Measurements from ENCODE around the gene CTSC.

DNA sequence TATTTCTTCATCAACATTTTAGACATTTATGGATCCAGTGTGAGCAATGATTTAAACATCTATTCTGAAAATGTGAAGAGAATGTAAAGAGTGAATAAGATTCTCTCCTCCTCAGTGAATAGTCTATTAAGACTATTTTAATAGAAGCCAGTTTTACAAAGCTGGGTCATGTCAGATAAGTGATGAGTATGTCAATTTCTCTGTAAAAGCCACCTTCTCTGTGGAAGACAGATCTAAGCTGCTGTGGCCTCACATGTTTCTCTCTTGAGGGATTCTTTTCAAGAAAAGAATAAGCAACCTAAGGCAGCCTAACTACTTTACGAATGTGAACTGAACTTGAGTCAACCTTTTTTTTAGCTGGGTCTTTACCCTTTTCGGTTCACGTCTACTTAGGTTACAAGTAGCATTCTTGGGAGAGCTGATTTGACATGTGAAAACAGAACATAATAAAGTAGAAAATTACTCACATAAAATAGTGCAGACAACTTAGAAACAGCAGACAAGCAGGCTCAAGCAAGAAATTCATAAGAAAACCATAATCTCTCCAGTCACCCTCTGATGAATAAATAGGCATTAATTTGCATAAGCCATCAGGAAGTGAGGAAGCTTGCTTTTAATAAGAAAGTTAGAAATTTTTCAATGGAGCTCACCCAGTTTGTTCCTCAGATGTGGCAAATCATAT, 9.9 kb downstream of the CTSC start:
- no peak for TF ChIP-seq EZH2 (IDR thresholded peaks at IDR 0.05; ENCODE audit: insufficient read depth, poor library complexity, severe bottlenecking)
- no peak for TF ChIP-seq EZH2phosphoT487 (IDR thresholded peaks at IDR 0.05; ENCODE audit: insufficient read depth, low read depth)
